Measurements from ENCODE around the gene ZMAT5. TPM values are rescaled to one million over a fixed set of nuclear protein-coding genes. Genes with fewer than 3 reads are reported as not detected.

Gene ZMAT5
- total and polyA plus RNA-seq, 2 of the 13 experiments (the other 11 are each of a cell fraction or from before 2014, with no cell fraction given) = 20.7 to 27.8 TPM

GRCh38 chr22:29740216-29740615 is 26.6 kb downstream of the ZMAT5 start:
- POLR2A ChIA-PET = no interaction called here
- FAIRE-seq (no peak), ATAC-seq (no peak), DNase-seq (ENCODE audit: low spot score) (no peak)
- Histone ChIP-seq H3K79me2 (ENCODE audit: insufficient read depth, low read length) (no peaks in the 10 kb centered on the region), H3K27ac (ENCODE audit: extremely low read length, insufficient read depth, low read length) (no peak overlapping the region), H3K9ac (ENCODE audit: insufficient read depth, low read depth, low read length) (no peak overlapping the region), H3K4me2 (ENCODE audit: low read depth, low read length) (no peak overlapping the region), H4K20me1 (ENCODE audit: insufficient read depth, low read length) (no peaks in the 10 kb centered on the region), H3K9me3 (ENCODE audit: low read length) (no peaks in the 10 kb centered on the region), H3K4me1 (ENCODE audit: insufficient read depth, low read length) (no peaks in the 10 kb centered on the region), H3K36me3 (replicated peaks in 1 of 2; ENCODE audit: control insufficient read depth in 1 of 2, insufficient read depth in 2 of 2, low read length in 2 of 2) (peaks cover 3 to 12% of the 10 kb centered on the region in 2 experiments; a peak in 3 of 5 replicates), H2AFZ (ENCODE audit: low read length) (no peak overlapping the region), H3K27me3 (ENCODE audit: control insufficient read depth in 1 of 2, insufficient read depth in 2 of 2, low read length in 2 of 2) (no peaks in the 10 kb centered on the region), H3K4me3 (replicated peaks in 1 of 3; ENCODE audit: insufficient read depth in 1 of 3, low read depth in 2 of 3, low read length in 3 of 3) (no peak overlapping the region)
- CTCF ChIA-PET (ENCODE audit: low intra/inter-chr PET ratio, low total read pairs) = no interaction called here
- no peak for TF ChIP-seq SNAPC4 (CRISPR knock-in tag; IDR thresholded peaks at IDR 0.05)
- in situ Hi-C loops (cut with HindIII; ENCODE audit: extremely low pct_ligation_motif_present, low pct_unique_long_range_greater_than_20kb) (no loop called here), intact Hi-C loops (cut with micrococcal nuclease; ENCODE audit: unreplicated experiment) (no loop called here)
- 100% methylated on average over 3 of the region's 5 CpGs for WGBS (ENCODE audit: low lambda C conversion rate)
- BruUV-seq (replicated peaks) = no TSS peak

- H3K4me2 ChIP-seq (ENCODE audit: low read depth, low read length) = no peak overlapping the region
- H3K79me2 ChIP-seq (ENCODE audit: insufficient read depth, low read length) = no peaks in the 10 kb centered on the region
- H3K4me3 ChIP-seq (replicated peaks in 1 of 3; ENCODE audit: insufficient read depth in 1 of 3, low read depth in 2 of 3, low read length in 3 of 3) = no peak overlapping the region
- DNase-seq (ENCODE audit: low spot score) (no peak), ATAC-seq (no peak), FAIRE-seq (no peak)
- no peak overlapping the region for H2AFZ ChIP-seq (ENCODE audit: low read length)
- POLR2A ChIA-PET = no interaction called here
- H3K27me3 ChIP-seq (ENCODE audit: control insufficient read depth in 1 of 2, insufficient read depth in 2 of 2, low read length in 2 of 2) = no peaks in the 10 kb centered on the region
- no peak overlapping the region for H3K27ac ChIP-seq (ENCODE audit: extremely low read length, insufficient read depth, low read length)
- no peaks in the 10 kb centered on the region for H3K4me1 ChIP-seq (ENCODE audit: insufficient read depth, low read length)
- 100% methylated on average over 6 of the region's 17 CpGs for WGBS (ENCODE audit: low lambda C conversion rate)
- H3K9me3 ChIP-seq (ENCODE audit: low read length) = no peaks in the 10 kb centered on the region
- CTCF ChIA-PET (ENCODE audit: low intra/inter-chr PET ratio, low total read pairs) = no interaction called here
- H3K9ac ChIP-seq (ENCODE audit: insufficient read depth, low read depth, low read length) = no peak overlapping the region
- no peaks in the 10 kb centered on the region for H4K20me1 ChIP-seq (ENCODE audit: insufficient read depth, low read length)
- H3K36me3 ChIP-seq (replicated peaks in 1 of 2; ENCODE audit: control insufficient read depth in 1 of 2, insufficient read depth in 2 of 2, low read length in 2 of 2) = peaks cover 3 to 7% of the 10 kb centered on the region in 2 experiments; a peak in 3 of 5 replicates
- BruUV-seq (replicated peaks) = no TSS peak
- in situ Hi-C loops (cut with HindIII; ENCODE audit: extremely low pct_ligation_motif_present, low pct_unique_long_range_greater_than_20kb) (no loop called here), intact Hi-C loops (cut with micrococcal nuclease; ENCODE audit: unreplicated experiment) (no loop called here)
- TF ChIP-seq ZBTB34 (CRISPR knock-in tag; IDR thresholded peaks at IDR 0.05) = no peak
- no peak for TF ChIP-seq MBNL3 (CRISPR knock-in tag; conservative IDR thresholded peaks at IDR 0.05)
- TF ChIP-seq ZNF225 (CRISPR knock-in tag; IDR thresholded peaks at IDR 0.05) = no peak
- TF ChIP-seq MIER2 (CRISPR knock-in tag; IDR thresholded peaks at IDR 0.05) = no peak
These were observed 27.4 kb downstream of the ZMAT5 start for GRCh38 chr22:29739346-29739875.
